Germinal center (tissue), 1 donor: Measurements from ENCODE around the gene MAG.

Source experiments
- DNase-seq: peaks from one replicate; pipeline ENCODE4 v3.0.0; 2012; ENCODE audit warnings: mixed read lengths, low spot score

The MAG gene

GRCh38 chr19:35363001-35363590 is 71.1 kb downstream of the MAG start:
- no peak for DNase-seq
